Kidney (tissue), 14 donors: ENCODE results near the gene PLK2. TPM values are rescaled to one million over a fixed set of nuclear protein-coding genes. Genes with fewer than 3 reads are reported as not detected.

Experiments
- DNase-seq, 5 donors: peaks; one replicate each; pipeline ENCODE4 v3.0.0-alpha.2; 2013 to 2020
- FAIRE-seq: peaks from 2 replicates; lab custom pipeline; 2012; peaks lifted over from hg19 to GRCh38; lab: Jason Lieb, UNC
- H3K27ac ChIP-seq, 2 donors: one replicate each; pipeline ENCODE4 v1.7.0; 2013; ENCODE audit warnings: low read depth in 2 of 2, low read length in 2 of 2, inconsistent platforms in 1 of 2
- H3K27me3 ChIP-seq: one replicate; pipeline ENCODE4 v1.7.1; 2013; ENCODE audit warnings: low read length, inconsistent platforms; ENCODE audit not compliant: control insufficient read depth, insufficient read depth
- H3K36me3 ChIP-seq, 3 donors: one replicate each; pipeline versions ENCODE4 v1.7.0 to v1.7.1; 2013; ENCODE audit warnings: low read length in 3 of 3, control low read depth in 1 of 3, inconsistent platforms in 1 of 3; ENCODE audit not compliant: insufficient read depth in 3 of 3, control insufficient read depth in 2 of 3
- H3K4me1 ChIP-seq, 3 donors: one replicate each; pipeline versions ENCODE4 v1.7.0 to v1.7.1; 2013; ENCODE audit warnings: low read length in 3 of 3, inconsistent platforms in 1 of 3, low read depth in 1 of 3; ENCODE audit not compliant: control insufficient read depth in 2 of 3, insufficient read depth in 2 of 3
- H3K4me3 ChIP-seq, 3 donors: one replicate each; pipeline versions ENCODE4 v1.7.0 to v1.8.1; 2013; ENCODE audit warnings: low read length in 3 of 3, control low read depth in 1 of 3, inconsistent platforms in 1 of 3
- H3K9ac ChIP-seq, 3 donors: one replicate each; pipeline versions ENCODE4 v1.7.0 to v1.7.1; 2013; ENCODE audit warnings: low read length in 3 of 3, control low read depth in 1 of 3, inconsistent platforms in 1 of 3
- H3K9me3 ChIP-seq, 3 donors: one replicate each; pipeline versions ENCODE4 v1.7.0 to v1.7.1; 2013; ENCODE audit warnings: low read length in 3 of 3, control low read depth in 1 of 3, inconsistent platforms in 1 of 3; ENCODE audit not compliant: control insufficient read depth in 2 of 3, insufficient read depth in 1 of 3
- CTCF ChIP-seq: IDR thresholded peaks from 3 replicates; pipeline ENCODE4 v1.5.1; 2012; ENCODE audit warnings: mild to moderate bottlenecking, moderate library complexity, borderline replicate concordance; ENCODE audit not compliant: insufficient read depth; ENCODE audit errors: extremely low read depth
- intact Hi-C: fragments of 100-400 bp; cut with DNase I; formaldehyde crosslinking; loops from one replicate; pipeline ENCODE4 v1.11.1; 2022
- polyA plus RNA-seq: library from polyadenylated mRNA; stranded (reverse); fragments of 350-450 nt; fragmentation: Illumina TruSeq; extraction: RNeasy Lipid Tissue Mini Kit (QIAGEN cat#74804); gene quantifications from one replicate; pipeline ENCODE4 v1.2.3, GENCODE V29; 2014; ENCODE audit warnings: low read depth, low replicate concordance; ENCODE audit not compliant: insufficient read depth
- total RNA-seq: library from RNA; stranded (reverse); fragmentation: NEBNext Ultra II Directional; extraction: Animal tissue kit (Norgen Biotek cat#: 25700); gene quantifications from one replicate; pipeline ENCODE4 v1.2.1, GENCODE V29; 2021
- donor health status: control.
- donor health status: control.
- donor health status: control.
- donor health status: control.
- donor health status: control.
- donor health status: DM: yes; HTN: yes; CAD: no.
- donor health status: Normal renal cell carcinoma (clear cell type).

Gene PLK2
- total and polyA plus RNA-seq, 2 donors from 2014 or later: 8.4 to 53.1 TPM

DNA sequence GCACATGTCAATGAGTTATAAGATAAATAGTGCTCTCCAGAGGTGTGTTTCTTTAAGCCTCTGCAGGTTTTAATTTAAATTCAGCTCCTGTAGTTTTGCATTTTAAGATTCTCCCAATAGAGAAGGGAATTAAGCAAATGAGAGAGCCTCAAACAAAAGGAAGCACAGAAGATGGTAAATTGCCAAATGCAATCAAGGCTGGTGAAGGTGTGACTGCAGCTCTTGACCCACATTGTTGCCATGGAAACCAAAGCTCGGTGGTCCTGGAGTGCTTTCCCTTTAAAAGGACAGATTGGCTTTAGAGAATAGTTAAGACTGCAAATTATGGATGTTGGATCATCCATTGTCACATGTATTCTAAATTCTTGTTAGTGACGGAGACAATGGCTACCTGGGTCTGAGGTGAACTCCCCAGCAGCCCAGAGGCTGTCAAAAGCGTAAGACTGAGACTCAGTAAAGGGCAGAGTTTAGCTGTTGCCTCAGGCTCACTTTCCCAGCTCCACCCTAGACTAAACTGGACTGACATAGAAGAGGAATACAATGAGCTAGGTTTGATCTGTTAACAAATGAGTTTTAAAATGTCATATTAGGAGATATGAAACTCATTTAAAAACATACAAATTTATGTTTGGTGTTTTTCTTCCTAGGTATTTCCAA, 43.6 kb upstream of the PLK2 start:
- H3K4me3 ChIP-seq: no peak overlapping the region
- no peak for TF ChIP-seq CTCF
- H3K36me3 ChIP-seq: no peaks in the 10 kb centered on the region
- no peak overlapping the region for H3K9ac ChIP-seq
- intact Hi-C loops: no loop called here
- no peaks in the 10 kb centered on the region for H3K4me1 ChIP-seq
- no peak overlapping the region for H3K27ac ChIP-seq
- H3K27me3 ChIP-seq: no peaks in the 10 kb centered on the region
- FAIRE-seq (no peak), DNase-seq (no peak)
- no peaks in the 10 kb centered on the region for H3K9me3 ChIP-seq

DNA sequence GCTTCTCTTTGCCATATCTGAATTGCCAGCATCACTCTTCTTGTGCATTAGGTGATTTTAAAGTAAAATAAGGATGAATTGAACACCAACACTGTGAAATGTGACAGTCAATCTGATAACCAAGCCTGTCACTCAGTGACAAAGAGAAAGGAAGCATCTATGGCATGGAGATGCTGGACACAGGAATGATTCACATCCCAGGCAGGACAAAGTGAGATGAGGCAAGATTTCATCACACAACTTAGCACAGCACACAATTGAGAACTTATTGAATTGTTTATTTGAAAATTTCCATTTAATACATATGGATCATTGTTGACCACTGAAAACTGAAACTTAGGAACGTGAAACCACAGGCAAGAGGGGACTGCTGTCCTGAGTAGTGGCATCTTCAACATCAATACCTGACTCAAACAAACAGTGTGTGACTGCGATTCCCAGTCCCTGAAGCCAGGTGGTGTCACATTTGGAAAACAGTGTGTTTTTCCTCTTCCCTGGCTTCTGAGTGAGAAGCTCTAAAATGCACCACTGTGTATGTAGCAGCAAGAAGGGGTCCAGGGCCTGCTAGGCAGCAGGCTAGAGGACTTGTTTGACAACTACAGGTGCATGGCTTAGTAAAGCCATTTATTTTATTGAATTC, 42.0 kb upstream of the PLK2 start:
- DNase-seq (no peak), FAIRE-seq (no peak)
- Histone ChIP-seq H3K4me3 (no peak overlapping the region), H3K4me1 (no peaks in the 10 kb centered on the region), H3K36me3 (no peaks in the 10 kb centered on the region), H3K9me3 (no peaks in the 10 kb centered on the region), H3K9ac (no peak overlapping the region), H3K27me3 (no peaks in the 10 kb centered on the region), H3K27ac (no peak overlapping the region)
- no peak for TF ChIP-seq CTCF
- intact Hi-C loops: no loop called here

DNA sequence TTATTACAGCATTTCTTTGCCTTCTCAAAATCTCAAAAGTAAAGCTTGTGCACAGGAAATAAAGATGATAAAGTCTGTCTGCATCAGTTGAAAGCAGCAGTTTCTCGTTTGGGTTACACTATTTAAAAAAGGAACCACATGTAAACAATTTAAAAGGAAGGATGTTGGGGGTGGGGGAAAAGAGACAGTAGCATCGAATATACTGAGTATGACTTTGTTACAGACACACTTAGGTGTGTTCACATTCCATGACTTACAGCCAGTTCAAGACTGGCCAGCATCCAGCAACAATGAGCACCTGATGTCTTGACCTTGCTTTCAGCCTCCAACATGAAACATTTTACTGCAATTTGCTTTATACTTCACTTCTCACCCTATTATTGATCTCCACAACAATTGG, 40.1 kb upstream of the PLK2 start:
- H3K9ac ChIP-seq: no peak overlapping the region
- no peaks in the 10 kb centered on the region for H3K9me3 ChIP-seq
- H3K4me3 ChIP-seq: no peak overlapping the region
- no peak overlapping the region for H3K27ac ChIP-seq
- H3K4me1 ChIP-seq: no peaks in the 10 kb centered on the region
- intact Hi-C loops: loop anchor here (5.0 kb wide), 1 partner anchor 352 kb away; no protein-coding TSS in a partner anchor
- FAIRE-seq (no peak), DNase-seq (peak in 1 of 5 donors; percentile 5)
- TF ChIP-seq CTCF: no peak
- no peaks in the 10 kb centered on the region for H3K27me3 ChIP-seq
- H3K36me3 ChIP-seq: no peaks in the 10 kb centered on the region
